K562 (cell line): Measurements from ENCODE around the gene CTIF. TPM values are rescaled to one million over a fixed set of nuclear protein-coding genes. Genes with fewer than 3 reads are reported as not detected.

Source experiments
- ATAC-seq: fragments of 200-7000 bp; cut with Tn5 transposase; 3 replicates; pipeline ENCODE4 v1.9.1; 2020; ENCODE audit warnings: moderate library complexity
- BruUV-seq: library from RNA; stranded (reverse); fragments of 400-500 nt; replicated peaks from 2 replicates; lab custom pipeline; 2021; lab: Mats Ljungman, UMichigan
- CTCF ChIA-PET: fragments of 300-600 bp; formaldehyde crosslinking; extraction: SDS; loops from one replicate; lab custom pipeline; 2021; ENCODE audit warnings: low intra/inter-chr PET ratio; lab: Yijun Ruan, JAX
- POLR2A ChIA-PET: fragments of 300-600, 350-650 bp; sonication (Branson Sonifier 250); formaldehyde crosslinking; extraction: SDS; loops from one replicate; lab custom pipeline; 2021; ENCODE audit warnings: antibody characterized with exemption, inconsistent platforms; lab: Yijun Ruan, JAX
- DNase-seq, 4 experiments: peaks; one replicate each; pipeline versions ENCODE4 v3.0.0 to v3.0.0-alpha.2; 2011 to 2018; ENCODE audit warnings: low spot score in 3 of 4, mixed read lengths in 3 of 4; ENCODE audit errors: extremely low read depth in 1 of 4
- FAIRE-seq: peaks from 2 replicates; lab custom pipeline; 2011; peaks lifted over from hg19 to GRCh38; lab: Jason Lieb, UNC
- H2AFZ ChIP-seq: 2 replicates; pipeline ENCODE4 v1.6.0; 2011; ENCODE audit warnings: low read depth, low read length, control low read depth, inconsistent platforms
- H3K27ac ChIP-seq: fragments of 200-600 bp; 3 replicates; pipeline ENCODE4 v1.8.0; 2011; ENCODE audit warnings: low read depth, mild to moderate bottlenecking, control low read depth, inconsistent platforms, low read length, moderate library complexity, mixed read lengths; ENCODE audit errors: extremely low read depth
- H3K27me3 ChIP-seq, 2 experiments: fragments of 300-600 bp in 1 of 2; 2 replicates in 1 of 2; 3 replicates in 1 of 2; pipeline versions ENCODE4 v1.6.0 to v1.8.0; 2011; ENCODE audit warnings: inconsistent platforms in 2 of 2, low read length in 2 of 2, mild to moderate bottlenecking in 1 of 2, mixed read lengths in 1 of 2, moderate library complexity in 1 of 2; ENCODE audit not compliant: control insufficient read depth in 2 of 2, insufficient read depth in 2 of 2
- H3K36me3 ChIP-seq: fragments of 300-600 bp; 3 replicates; pipeline ENCODE4 v1.8.0; 2011; ENCODE audit warnings: mild to moderate bottlenecking, low read length, inconsistent platforms; ENCODE audit not compliant: control insufficient read depth, insufficient read depth
- H3K4me1 ChIP-seq, 2 experiments: fragments of 200-600 bp in 1 of 2; replicated peaks in 1 of 2; 2 replicates in 1 of 2; 3 replicates in 1 of 2; pipeline versions ENCODE4 v1.5.1 to v1.8.0; 2011; ENCODE audit warnings: inconsistent platforms in 2 of 2, low read length in 2 of 2, mild to moderate bottlenecking in 1 of 2, mixed read lengths in 1 of 2, moderate library complexity in 1 of 2; ENCODE audit not compliant: control insufficient read depth in 2 of 2, insufficient read depth in 2 of 2
- H3K4me2 ChIP-seq: 2 replicates; pipeline ENCODE4 v1.6.1; 2011; ENCODE audit warnings: low read length, control low read depth, inconsistent platforms, mixed read lengths; ENCODE audit not compliant: insufficient read depth
- H3K4me3 ChIP-seq: fragments of 200-600 bp; sonication (generic), shearing (Covaris generic); 2 replicates; pipeline ENCODE4 v1.5.1; 2016; ENCODE audit warnings: control low read depth, inconsistent platforms
- H3K79me2 ChIP-seq: fragments of 200-600 bp; 3 replicates; pipeline ENCODE4 v1.8.0; 2011; ENCODE audit warnings: low read length, inconsistent platforms; ENCODE audit not compliant: control insufficient read depth, insufficient read depth
- H3K9ac ChIP-seq, 2 experiments: 2 replicates each; pipeline versions ENCODE4 v1.6.0 to v1.6.1; 2011; ENCODE audit warnings: low read depth in 2 of 2, low read length in 2 of 2, control low read depth in 1 of 2, inconsistent platforms in 1 of 2, mild to moderate bottlenecking in 1 of 2, mixed read lengths in 1 of 2; ENCODE audit not compliant: insufficient read depth in 1 of 2
- H3K9me1 ChIP-seq: one replicate; pipeline ENCODE4 v1.6.0; 2011; ENCODE audit warnings: inconsistent platforms, mild to moderate bottlenecking, low read length, moderate library complexity; ENCODE audit not compliant: control insufficient read depth, insufficient read depth
- H3K9me3 ChIP-seq: replicated peaks from 2 replicates; pipeline ENCODE4 v1.5.1; 2011; ENCODE audit warnings: low read depth, low read length, inconsistent platforms; ENCODE audit not compliant: control insufficient read depth, insufficient read depth
- H4K20me1 ChIP-seq: replicated peaks from 2 replicates; pipeline ENCODE4 v1.6.1; 2011; ENCODE audit warnings: low read length, inconsistent platforms, mixed read lengths; ENCODE audit not compliant: control insufficient read depth, insufficient read depth
- CBFA2T3 ChIP-seq: fragments of 450-650 bp; IDR thresholded peaks from 2 replicates; pipeline ENCODE4 v1.6.1; 2017
- DIDO1 ChIP-seq: fragments of 450-650 bp; IDR thresholded peaks from 2 replicates; pipeline ENCODE4 v1.6.1; 2016; ENCODE audit warnings: low read depth, missing biosample characterization, missing genetic modification characterization
- HINFP ChIP-seq: fragments of 450-650 bp; conservative IDR thresholded peaks from 2 replicates; pipeline ENCODE4 v1.6.1; 2016; ENCODE audit warnings: missing genetic modification characterization, low read depth, mild to moderate bottlenecking, control low read depth, missing compliant biosample characterization
- KLF6 ChIP-seq: fragments of 250-450 bp; sonication (Bioruptor Pico); IDR thresholded peaks from 2 replicates; pipeline ENCODE4 v1.4.0; 2020; ENCODE audit warnings: mild to moderate bottlenecking, moderate library complexity, borderline replicate concordance
- NFIX ChIP-seq: fragments of 250-450 bp; sonication (Bioruptor Pico); IDR thresholded peaks from 2 replicates; pipeline ENCODE4 v1.4.0; 2020; ENCODE audit warnings: low read depth, mild to moderate bottlenecking, moderate library complexity
- RFX1 ChIP-seq: fragments of 450-650 bp; IDR thresholded peaks from 2 replicates; pipeline ENCODE4 v1.6.1; 2016; ENCODE audit warnings: mild to moderate bottlenecking, moderate library complexity
- SRSF9 ChIP-seq: fragments of 200-400 bp; formaldehyde crosslinking; IDR thresholded peaks from 2 replicates; pipeline ENCODE4 v1.6.1; 2017; ENCODE audit warnings: low read depth, low read length, borderline replicate concordance
- SUPT5H ChIP-seq: fragments of 450-650 bp; IDR thresholded peaks from 2 replicates; pipeline ENCODE4 v1.6.1; 2016
- YY1 ChIP-seq, 3 experiments: IDR thresholded peaks; 2 replicates each; pipeline ENCODE4 v1.6.1; 2011; ENCODE audit warnings: low read length in 2 of 3, mild to moderate bottlenecking in 2 of 3, moderate library complexity in 2 of 3, borderline replicate concordance in 1 of 3, control low read depth in 1 of 3, low read depth in 1 of 3; ENCODE audit not compliant: insufficient read depth in 3 of 3, insufficient replicate concordance in 2 of 3, control insufficient read depth in 1 of 3, insufficient read length in 1 of 3; ENCODE audit errors: extremely low read depth in 1 of 3
- ZNF512 ChIP-seq: IDR thresholded peaks from 2 replicates; pipeline ENCODE4 v1.6.1; 2016; ENCODE audit warnings: missing genetic modification characterization, missing compliant biosample characterization
- WGBS: fragments of 100-300 bp; shearing (Covaris generic); methylation state at CpG from one replicate; pipeline ENCODE4 v1.1.6; 2016; ENCODE audit warnings: low coverage, mixed read lengths; ENCODE audit not compliant: insufficient coverage; ENCODE audit errors: missing lambda C conversion rate; 5-methylcytosine and 5-hydroxymethylcytosine counted together
- in situ Hi-C: fragments of 300-500 bp; cut with MboI; formaldehyde crosslinking; loops from 4 replicates; pipeline ENCODE4 v1.15.0; 2018; ENCODE audit warnings: inconsistent platforms, mixed read lengths
- intact Hi-C: fragments of 100-400 bp; cut with micrococcal nuclease; formaldehyde crosslinking; loops from 2 replicates; pipeline ENCODE4 v1.14.2; 2022
- polyA plus RNA-seq, 8 experiments: library from polyadenylated mRNA; depleted of rRNA in 4 of 8; stranded (reverse) in 5 of 8; unstranded in 3 of 8; fragments of >200 nt; fragmentation: Nextera tagmentation in 2 of 8; fragmentation: Illumina TruSeq in 1 of 8; extraction: Ambion mirVana in 2 of 8; extraction: Trizol in 1 of 8; gene quantifications; 2 replicates each; pipeline versions ENCODE4 v1.2.1 to v1.2.3, GENCODE V29; 2011 to 2014; ENCODE audit warnings: inconsistent platforms in 1 of 8, missing spikeins in 1 of 8
- total RNA-seq, 7 experiments: library from RNA; depleted of rRNA in 6 of 7; stranded (reverse); fragments of >200 nt in 6 of 7; fragmentation: Illumina TruSeq in 2 of 7; extraction: Trizol in 2 of 7; gene quantifications; 2 replicates each; pipeline versions ENCODE4 v1.2.1 to v1.2.3, GENCODE V29; 2011 to 2021; ENCODE audit warnings: low replicate concordance in 1 of 7
- TF ChIP-seq, protein P1 (sequence below): fragments of 250-450 bp; sonication (Bioruptor Pico); IDR thresholded peaks from 2 replicates; pipeline ENCODE4 v1.9.0; 2021; ENCODE audit warnings: mild to moderate bottlenecking, inconsistent platforms

The CTIF gene
- total and polyA plus RNA-seq, 9 of the 15 experiments (the other 6 are each of a cell fraction or from before 2014, with no cell fraction given): 0.17 to 11.5 (median 2.2) TPM

DNA sequence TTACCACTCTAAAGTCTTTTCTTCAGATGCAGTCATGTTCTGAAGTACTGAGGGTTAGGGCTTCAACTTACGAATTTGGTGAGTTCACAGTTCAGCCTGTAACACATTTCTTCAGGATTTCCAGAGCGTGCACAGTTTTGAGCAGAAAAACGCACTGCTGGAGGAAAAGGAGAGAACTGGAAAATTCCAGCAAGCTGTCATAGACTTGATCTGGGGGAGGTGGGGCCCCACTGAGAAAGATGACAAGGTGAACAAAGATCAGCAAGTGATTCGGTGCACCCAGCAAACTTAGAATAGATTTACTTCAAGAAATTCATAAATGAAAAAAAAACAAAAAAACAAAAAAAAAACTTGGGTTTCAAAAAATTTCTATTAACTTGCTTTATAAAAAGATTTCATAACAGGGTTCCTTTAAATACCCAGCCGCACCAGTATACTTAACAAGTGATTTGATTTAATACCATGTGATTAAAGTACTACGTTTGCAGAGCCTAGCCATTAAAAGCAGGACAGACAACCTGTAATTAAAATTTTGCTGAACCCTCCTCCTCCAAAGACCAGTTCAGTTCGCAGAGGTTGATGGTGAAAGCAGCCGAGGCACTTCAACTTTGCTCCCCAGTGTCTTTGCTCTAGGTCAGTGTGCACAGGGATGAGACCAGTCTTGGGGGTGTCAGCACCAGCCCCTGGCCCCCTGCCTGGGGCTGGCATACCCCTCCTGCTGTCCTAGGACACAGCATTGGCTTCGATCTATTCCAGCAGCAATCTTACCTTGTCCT lies 30.5 kb downstream of the CTIF start (continued):
- TF ChIP-seq, protein P1, sequence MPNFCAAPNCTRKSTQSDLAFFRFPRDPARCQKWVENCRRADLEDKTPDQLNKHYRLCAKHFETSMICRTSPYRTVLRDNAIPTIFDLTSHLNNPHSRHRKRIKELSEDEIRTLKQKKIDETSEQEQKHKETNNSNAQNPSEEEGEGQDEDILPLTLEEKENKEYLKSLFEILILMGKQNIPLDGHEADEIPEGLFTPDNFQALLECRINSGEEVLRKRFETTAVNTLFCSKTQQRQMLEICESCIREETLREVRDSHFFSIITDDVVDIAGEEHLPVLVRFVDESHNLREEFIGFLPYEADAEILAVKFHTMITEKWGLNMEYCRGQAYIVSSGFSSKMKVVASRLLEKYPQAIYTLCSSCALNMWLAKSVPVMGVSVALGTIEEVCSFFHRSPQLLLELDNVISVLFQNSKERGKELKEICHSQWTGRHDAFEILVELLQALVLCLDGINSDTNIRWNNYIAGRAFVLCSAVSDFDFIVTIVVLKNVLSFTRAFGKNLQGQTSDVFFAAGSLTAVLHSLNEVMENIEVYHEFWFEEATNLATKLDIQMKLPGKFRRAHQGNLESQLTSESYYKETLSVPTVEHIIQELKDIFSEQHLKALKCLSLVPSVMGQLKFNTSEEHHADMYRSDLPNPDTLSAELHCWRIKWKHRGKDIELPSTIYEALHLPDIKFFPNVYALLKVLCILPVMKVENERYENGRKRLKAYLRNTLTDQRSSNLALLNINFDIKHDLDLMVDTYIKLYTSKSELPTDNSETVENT: no peak

- Histone ChIP-seq H3K4me2 (no peak overlapping the region), H3K9me3 (no peaks in the 10 kb centered on the region; the same call in 1 of the 2 replicates), H3K27ac (no peak overlapping the region), H3K4me3 (no peak overlapping the region), H2AFZ (no peak overlapping the region), H3K9me1 (no peaks in the 10 kb centered on the region), H3K36me3 (no peaks in the 10 kb centered on the region), H3K4me1 (peaks cover 8 to 18% of the 10 kb centered on the region in 2 experiments; a peak in 4 of 5 replicates), H3K79me2 (peaks cover 7% of the 10 kb centered on the region), H3K27me3 (no peaks in the 10 kb centered on the region), H4K20me1 (0 out of 2 replicates have a peak, but pooled peaks cover 3% of the 10 kb centered on the region), H3K9ac (no peak overlapping the region)
- no peak for FAIRE-seq
- no peak for ATAC-seq
- BruUV-seq: no TSS peak
- 45% methylated on average over 4 of the region's 4 CpGs for WGBS
- in situ Hi-C loops (no loop called here), intact Hi-C loops (no loop called here)
- no peak for DNase-seq
- ChIA-PET CTCF (no interaction called here), POLR2A (no interaction called here)
- TF ChIP-seq SUPT5H: no peak
- TF ChIP-seq CBFA2T3: no peak
- no peak for TF ChIP-seq ZNF512 (tag)
- TF ChIP-seq HINFP (tag): no peak
- no peak for TF ChIP-seq KLF6 (CRISPR knock-in tag)
- no peak for TF ChIP-seq YY1 (IDR thresholded peaks at IDR 0.05; ENCODE audit: borderline replicate concordance in 1 of 3, control insufficient read depth in 1 of 3, extremely low read depth in 1 of 3, insufficient read depth in 3 of 3, insufficient read length in 1 of 3, insufficient replicate concordance in 2 of 3, low read depth in 1 of 3, low read length in 2 of 3)
- no peak for TF ChIP-seq NFIX (CRISPR knock-in tag)
- TF ChIP-seq DIDO1 (tag): no peak
- no peak for TF ChIP-seq SRSF9
- no peak for TF ChIP-seq RFX1
Observed at GRCh38 chr18:48569915-48570264, 31.1 kb downstream of the CTIF start.
